ENCODE data around the gene NECTIN4.

- TF ChIP-seq CTCF (IDR thresholded peaks at IDR 0.05; ENCODE audit: low read length), result no peak
- no peak for TF ChIP-seq EZH2 (optimal IDR thresholded peaks at IDR 0.05; ENCODE audit: low read depth, low read length)
Observed at GRCh38 chr1:161114556-161114955, 25.2 kb upstream of the NECTIN4 start.

All from MM.1S (cell line).